H1 (cell line): Measurements from ENCODE around the gene ZNF566. TPM values are rescaled to one million over a fixed set of nuclear protein-coding genes. Genes with fewer than 3 reads are reported as not detected.
A peak's percentile ranks its signal among the peaks of the same experiment; 100 is the strongest.

Experiments used
- CTCF ChIA-PET: fragments of 300-600 bp; sonication (Branson Sonifier 250); formaldehyde crosslinking; loops from one replicate; lab custom pipeline; 2021; ENCODE audit not compliant: partially characterized antibody; lab: Charles Lee
- POLR2A ChIA-PET: fragments of 300-600 bp; sonication (Branson Sonifier 250); formaldehyde crosslinking; loops from one replicate; lab custom pipeline; 2021; ENCODE audit warnings: inconsistent platforms; ENCODE audit not compliant: partially characterized antibody; lab: Charles Lee
- DNase-seq, 2 experiments: peaks; one replicate each; pipeline versions ENCODE4 v3.0.0 to v3.0.0-alpha.2; 2010 to 2022; ENCODE audit warnings: low spot score in 2 of 2, low read depth in 1 of 2, mixed read lengths in 1 of 2
- FAIRE-seq: peaks from 2 replicates; lab custom pipeline; 2011; peaks lifted over from hg19 to GRCh38; lab: Jason Lieb, UNC
- H2AFZ ChIP-seq: 2 replicates; pipeline ENCODE4 v1.8.1; 2012; ENCODE audit warnings: low read length, inconsistent platforms
- H2AK5ac ChIP-seq: 2 replicates; pipeline ENCODE4 v1.6.1; 2013; ENCODE audit warnings: low read depth, low read length
- H2BK120ac ChIP-seq: replicated peaks from 2 replicates; pipeline ENCODE3; 2013; ENCODE audit warnings: low read depth, low read length, inconsistent platforms
- H2BK12ac ChIP-seq: 2 replicates; pipeline ENCODE4 v1.6.1; 2013; ENCODE audit warnings: low read depth, low read length
- H2BK15ac ChIP-seq: 2 replicates; pipeline ENCODE4 v1.6.1; 2013; ENCODE audit warnings: low read length
- H2BK20ac ChIP-seq: 2 replicates; pipeline ENCODE4 v1.6.1; 2013; ENCODE audit warnings: low read length
- H2BK5ac ChIP-seq: 2 replicates; pipeline ENCODE4 v1.6.1; 2013; ENCODE audit warnings: low read depth, low read length
- H3K14ac ChIP-seq: 2 replicates; pipeline ENCODE4 v1.6.1; 2013; ENCODE audit warnings: inconsistent platforms; ENCODE audit not compliant: insufficient read length
- H3K18ac ChIP-seq: 2 replicates; pipeline ENCODE4 v1.6.1; 2013; ENCODE audit warnings: low read length; ENCODE audit errors: extremely low read depth
- H3K23ac ChIP-seq: 2 replicates; pipeline ENCODE4 v1.6.1; 2013; ENCODE audit warnings: inconsistent platforms; ENCODE audit not compliant: insufficient read length
- H3K23me2 ChIP-seq: 2 replicates; pipeline ENCODE4 v1.6.1; 2013; ENCODE audit warnings: low read depth, low read length
- H3K27ac ChIP-seq: 2 replicates; pipeline ENCODE4 v1.6.1; 2011; ENCODE audit warnings: low read depth, low read length, inconsistent platforms
- H3K27me3 ChIP-seq, 4 experiments: replicated peaks in 1 of 4; 1 replicate in 1 of 4; 2 replicates in 3 of 4; pipeline versions ENCODE4 v1.6.1 to v1.8.1; 2011 to 2013; ENCODE audit warnings: low read length in 3 of 4, mild to moderate bottlenecking in 3 of 4, inconsistent platforms in 2 of 4, mixed read lengths in 2 of 4, moderate library complexity in 1 of 4; ENCODE audit not compliant: control insufficient read depth in 3 of 4, insufficient read depth in 3 of 4; ENCODE audit errors: extremely low read depth in 1 of 4
- H3K36me3 ChIP-seq, 4 experiments: 2 replicates each; pipeline versions ENCODE4 v1.6.1 to v1.8.1; 2011 to 2013; ENCODE audit warnings: mild to moderate bottlenecking in 4 of 4, low read length in 3 of 4, moderate library complexity in 2 of 4, control low read depth in 1 of 4, inconsistent platforms in 1 of 4; ENCODE audit not compliant: insufficient read depth in 4 of 4, control insufficient read depth in 2 of 4
- H3K4ac ChIP-seq: replicated peaks from 2 replicates; pipeline ENCODE3; 2013; ENCODE audit warnings: low read length, low read depth, mixed read lengths, inconsistent platforms; ENCODE audit not compliant: insufficient read length
- H3K4me1 ChIP-seq, 4 experiments: replicated peaks in 1 of 4; 1 replicate in 1 of 4; 2 replicates in 3 of 4; pipeline versions ENCODE4 v1.6.1 to v1.8.1; 2011 to 2013; ENCODE audit warnings: low read length in 3 of 4, inconsistent platforms in 2 of 4, mixed read lengths in 1 of 4; ENCODE audit not compliant: insufficient read depth in 4 of 4, control insufficient read depth in 3 of 4
- H3K4me2 ChIP-seq, 2 experiments: 2 replicates each; pipeline versions ENCODE4 v1.6.1 to v1.8.1; 2011 to 2013; ENCODE audit warnings: low read depth in 2 of 2, low read length in 2 of 2, control low read depth in 1 of 2, inconsistent platforms in 1 of 2, mild to moderate bottlenecking in 1 of 2; ENCODE audit not compliant: insufficient read depth in 1 of 2
- H3K4me3 ChIP-seq, 4 experiments: fragments of 200-600, 300-600 bp in 1 of 4; sonication (generic), shearing (Covaris generic), sonication (Bioruptor Twin) in 1 of 4; 2 replicates each; pipeline versions ENCODE4 v1.5.1 to v1.8.1; 2011 to 2016; ENCODE audit warnings: low read length in 4 of 4, low read depth in 3 of 4, control low read depth in 2 of 4, inconsistent platforms in 2 of 4, mild to moderate bottlenecking in 2 of 4, mixed read lengths in 1 of 4, moderate library complexity in 1 of 4; ENCODE audit not compliant: insufficient read depth in 2 of 4; ENCODE audit errors: extremely low read depth in 1 of 4
- H3K56ac ChIP-seq: replicated peaks from 2 replicates; pipeline ENCODE3; 2013; ENCODE audit warnings: low read depth, mild to moderate bottlenecking, mixed read lengths, low read length, inconsistent platforms; ENCODE audit not compliant: insufficient read length
- H3K79me1 ChIP-seq: 2 replicates; pipeline ENCODE4 v1.6.1; 2013; ENCODE audit warnings: low read depth, low read length, control low read depth
- H3K79me2 ChIP-seq, 2 experiments: 2 replicates each; pipeline versions ENCODE4 v1.6.1 to v1.8.1; 2012 to 2013; ENCODE audit warnings: low read length in 2 of 2, mild to moderate bottlenecking in 2 of 2, inconsistent platforms in 1 of 2; ENCODE audit not compliant: insufficient read depth in 2 of 2, control insufficient read depth in 1 of 2
- H3K9ac ChIP-seq, 4 experiments: replicated peaks in 1 of 4; 1 replicate in 1 of 4; 2 replicates in 3 of 4; pipeline versions ENCODE4 v1.6.1 to v1.8.1; 2011 to 2013; ENCODE audit warnings: low read depth in 3 of 4, low read length in 3 of 4, control low read depth in 2 of 4, mild to moderate bottlenecking in 2 of 4, moderate library complexity in 2 of 4, inconsistent platforms in 1 of 4; ENCODE audit errors: extremely low read depth in 1 of 4
- H3K9me3 ChIP-seq, 2 experiments: 2 replicates each; pipeline versions ENCODE4 v1.6.1 to v1.8.1; 2012 to 2013; ENCODE audit warnings: mild to moderate bottlenecking in 2 of 2, moderate library complexity in 2 of 2, control low read depth in 1 of 2, inconsistent platforms in 1 of 2, low read depth in 1 of 2, low read length in 1 of 2, mixed read lengths in 1 of 2; ENCODE audit not compliant: insufficient read depth in 2 of 2
- H4K20me1 ChIP-seq, 2 experiments: replicated peaks in 1 of 2; 2 replicates each; pipeline versions ENCODE3 to v1.8.1; 2011 to 2013; ENCODE audit warnings: inconsistent platforms in 2 of 2, low read length in 2 of 2, mild to moderate bottlenecking in 1 of 2; ENCODE audit not compliant: insufficient read depth in 2 of 2, control insufficient read depth in 1 of 2
- H4K5ac ChIP-seq: 2 replicates; pipeline ENCODE4 v1.6.1; 2013; ENCODE audit warnings: low read length, low read depth, mixed read lengths, inconsistent platforms; ENCODE audit not compliant: insufficient read length
- H4K8ac ChIP-seq: 2 replicates; pipeline ENCODE4 v1.8.0; 2013; ENCODE audit warnings: mild to moderate bottlenecking, moderate library complexity, low read length, inconsistent platforms; ENCODE audit not compliant: insufficient read depth; ENCODE audit errors: extremely low read depth
- H4K91ac ChIP-seq: replicated peaks from 2 replicates; pipeline ENCODE3; 2013; ENCODE audit warnings: low read length, mixed read lengths, inconsistent platforms; ENCODE audit not compliant: insufficient read length
- ATF2 ChIP-seq: IDR thresholded peaks from 2 replicates; pipeline ENCODE4 v1.6.1; 2012; ENCODE audit warnings: low read length, inconsistent platforms
- HDAC6 ChIP-seq: IDR thresholded peaks from one replicate; pipeline ENCODE4 v1.7.1; 2012; ENCODE audit warnings: low read depth, mild to moderate bottlenecking, inconsistent platforms, low read length, moderate library complexity
- MAFK ChIP-seq: IDR thresholded peaks from 2 replicates; pipeline ENCODE4 v1.6.1; 2012; ENCODE audit warnings: low read depth, mild to moderate bottlenecking, improper control_type of control experiment, low read length
- PHF8 ChIP-seq: fragments of 200-600 bp; sonication (generic); conservative IDR thresholded peaks from 2 replicates; pipeline ENCODE4 v1.7.1; 2012; ENCODE audit warnings: low read depth, mild to moderate bottlenecking, inconsistent platforms, low read length, moderate library complexity
- RAD21 ChIP-seq, 2 experiments: IDR thresholded peaks in 1 of 2; conservative IDR thresholded peaks in 1 of 2; 2 replicates each; pipeline ENCODE4 v1.6.1; 2011; ENCODE audit warnings: low read depth in 2 of 2, low read length in 2 of 2, improper control_type of control experiment in 1 of 2, inconsistent platforms in 1 of 2, mild to moderate bottlenecking in 1 of 2, moderate library complexity in 1 of 2
- SAP30 ChIP-seq: fragments of 300-600 bp; sonication (generic); IDR thresholded peaks from 2 replicates; pipeline ENCODE4 v1.7.1; 2012; ENCODE audit warnings: low read length, moderate library complexity, mild to moderate bottlenecking, inconsistent platforms; ENCODE audit not compliant: insufficient read depth, insufficient replicate concordance
- SIN3A ChIP-seq, 2 experiments: IDR thresholded peaks in 1 of 2; conservative IDR thresholded peaks in 1 of 2; 2 replicates each; pipeline ENCODE4 v1.6.1; 2011 to 2012; ENCODE audit warnings: low read length in 2 of 2, improper control_type of control experiment in 1 of 2, low read depth in 1 of 2, mild to moderate bottlenecking in 1 of 2
- SP1 ChIP-seq: IDR thresholded peaks from 2 replicates; pipeline ENCODE4 v1.6.1; 2011; ENCODE audit warnings: low read depth, low read length
- WGBS, 2 experiments: shearing (Covaris generic) in 1 of 2; methylation state at CpG; one replicate each; pipeline versions ENCODE4 v1.1.6 to v1.1.7; 2013 to 2015; ENCODE audit warnings: low lambda C conversion rate in 2 of 2, mixed read lengths in 2 of 2, inconsistent platforms in 1 of 2, low coverage in 1 of 2, missing lambda C conversion rate in 1 of 2; ENCODE audit not compliant: insufficient replicate concordance in 2 of 2, insufficient coverage in 1 of 2, insufficient read length in 1 of 2; ENCODE audit errors: extremely low coverage in 1 of 2, missing lambda C conversion rate in 1 of 2; 5-methylcytosine and 5-hydroxymethylcytosine counted together
- polyA plus RNA-seq, 7 experiments: library from polyadenylated mRNA; depleted of rRNA in 3 of 7; stranded (reverse) in 5 of 7; unstranded in 2 of 7; fragments of >200 nt in 5 of 7; fragments of 200-250 nt in 2 of 7; gene quantifications; 1 replicate in 5 of 7; 2 replicates in 1 of 7; 4 replicates in 1 of 7; pipeline versions ENCODE4 v1.2.1 to v1.2.3, GENCODE V29; 2011 to 2013; ENCODE audit warnings: missing spikeins in 2 of 7, mixed read lengths in 2 of 7
- total RNA-seq: library from RNA; stranded (reverse); fragmentation: NEBNext Ultra II Directional; extraction: Animal tissue kit (Norgen Biotek cat#: 25700); gene quantifications from 2 replicates; pipeline ENCODE4 v1.2.1, GENCODE V29; 2021

ZNF566 gene
- total and polyA plus RNA-seq, 2 of the 8 experiments (the other 6 are each of a cell fraction or from before 2014, with no cell fraction given), result 6.9 to 16.6 TPM

- H3K27ac ChIP-seq, result peak overlapping the region; percentile 99
- CTCF ChIA-PET, result interaction anchor here (0.6 to 1.6 kb wide), 6 partner anchors 12 to 782 kb away, joined by 3 to 5 read pairs (median 4); partner anchors contain the start of gene ZNF345
- peak in 1 of 2 experiments; percentile 72; a peak in 1 of 4 replicates for TF ChIP-seq SIN3A (conservative IDR thresholded peaks at IDR 0.05 in 1 of 2, IDR thresholded peaks at IDR 0.05 in 1 of 2; ENCODE audit: low read depth in 1 of 2, low read length in 2 of 2)
- TF ChIP-seq PHF8, result no peak
- TF ChIP-seq ATF2, result no peak
- no peak for TF ChIP-seq SP1
- no peak for TF ChIP-seq MAFK
- no peak for TF ChIP-seq HDAC6
- TF ChIP-seq RAD21 (IDR thresholded peaks at IDR 0.05 in 1 of 2, conservative IDR thresholded peaks at IDR 0.05 in 1 of 2; ENCODE audit: low read depth in 2 of 2, low read length in 2 of 2), result no peak
- TF ChIP-seq SAP30, result peak; percentile 59
These were observed 39.7 kb upstream of the ZNF566 start for GRCh38 chr19:36528921-36529518.

More at GRCh38 chr19:36528921-36529518, 39.7 kb upstream of the ZNF566 start:
- H3K9ac ChIP-seq, result peak overlapping the region in 3 of 4 experiments; percentile 94 to 99 (median 97); a peak in 6 of 7 replicates
- peak overlapping the region; percentile 97 to 99 for H3K4me2 ChIP-seq
- peak overlapping the region; percentile 66 for H2BK15ac ChIP-seq
- peak in 1 of 2 experiments; percentile 43 for DNase-seq
- peaks cover 0 to 4% of the 10 kb centered on the region in 2 experiments; a peak in 1 of 4 replicates for H3K9me3 ChIP-seq
- no peak overlapping the region for H4K5ac ChIP-seq
- H3K27me3 ChIP-seq, result no peaks in the 10 kb centered on the region
- peak overlapping the region; percentile 98 for H4K8ac ChIP-seq
- peak overlapping the region; percentile 99 for H2BK5ac ChIP-seq
- peak overlapping the region; percentile 27 for H3K56ac ChIP-seq
- peak overlapping the region; percentile 91 for H3K14ac ChIP-seq
- peaks cover 8 to 41% of the 10 kb centered on the region in 2 experiments for H3K79me2 ChIP-seq
- no peak overlapping the region for H2BK20ac ChIP-seq
- 18% methylated on average over 12 of the region's 12 CpGs; no CpG with 5 or more reads in 1 of the 2 experiments for WGBS, 2 experiments
- H3K18ac ChIP-seq, result 0 out of 2 replicates have a peak overlapping the region, but pooled peaks have one; percentile 26
- POLR2A ChIA-PET, result interaction anchor here (0.6 to 4.3 kb wide), 32 partner anchors 9 to 689 kb away, joined by 3 to 72 read pairs (median 4); partner anchors contain the start of genes ZFP14, ZFP82, ZNF146 and ZNF345
- H4K91ac ChIP-seq, result peak overlapping the region; percentile 8
- H3K79me1 ChIP-seq, result peaks cover 4% of the 10 kb centered on the region; the same call in 1 of the 2 replicates
- peaks cover 0 to 4% (median 2%) of the 10 kb centered on the region in 4 experiments; a peak in 6 of 7 replicates for H3K4me1 ChIP-seq
- H3K4ac ChIP-seq, result peak overlapping the region; percentile 0
- H2AFZ ChIP-seq, result peak overlapping the region; percentile 92
- peak overlapping the region; percentile 22 for H2BK120ac ChIP-seq
- peak overlapping the region; percentile 72 to 98 (median 85) for H3K4me3 ChIP-seq
- no peak for FAIRE-seq
- H3K23me2 ChIP-seq, result peaks cover 8% of the 10 kb centered on the region
- peak overlapping the region; percentile 71 for H2BK12ac ChIP-seq
- H4K20me1 ChIP-seq, result no peaks in the 10 kb centered on the region
- H2AK5ac ChIP-seq, result peak overlapping the region; percentile 96; the same call in 1 of the 2 replicates
- peaks cover 4 to 13% (median 4%) of the 10 kb centered on the region in 4 experiments; a peak in 5 of 8 replicates for H3K36me3 ChIP-seq
- H3K23ac ChIP-seq, result no peak overlapping the region
